MCF 10A (cell line): ENCODE measurements around the gene INAFM2. TPM values are rescaled to one million over a fixed set of nuclear protein-coding genes. Genes with fewer than 3 reads are reported as not detected.

Source experiments
- BruUV-seq: library from RNA; stranded (reverse); fragments of 400-500 nt; replicated peaks from 2 replicates; lab custom pipeline; 2021; lab: Mats Ljungman, UMichigan
- CTCF ChIA-PET: fragments of 300-600 bp; sonication (Branson Sonifier 250); formaldehyde crosslinking; extraction: SDS; loops from one replicate; lab custom pipeline; 2021; ENCODE audit warnings: antibody characterized with exemption, inconsistent platforms; lab: Yijun Ruan, JAX
- POLR2A ChIA-PET: fragments of 300-600, 350-650 bp; sonication (Branson Sonifier 250); formaldehyde crosslinking; extraction: SDS; loops from one replicate; lab custom pipeline; 2020; ENCODE audit warnings: antibody characterized with exemption, inconsistent platforms; lab: Yijun Ruan, JAX
- DNase-seq: peaks from one replicate; pipeline ENCODE4 v3.0.0-alpha.2; 2018; ENCODE audit not compliant: unreplicated experiment
- H3K27ac Mint-ChIP-seq: one replicate; pipeline ENCODE4 v1.8.0; 2022; ENCODE audit warnings: mild to moderate bottlenecking, low read depth, mixed read lengths; ENCODE audit not compliant: unreplicated experiment
- H3K27me3 Mint-ChIP-seq: one replicate; pipeline ENCODE4 v1.8.0; 2022; ENCODE audit warnings: mixed read lengths; ENCODE audit not compliant: insufficient read depth, unreplicated experiment
- H3K36me3 Mint-ChIP-seq: one replicate; pipeline ENCODE4 v1.8.0; 2022; ENCODE audit warnings: mild to moderate bottlenecking, moderate library complexity, mixed read lengths; ENCODE audit not compliant: insufficient read depth, unreplicated experiment
- H3K4me1 Mint-ChIP-seq: one replicate; pipeline ENCODE4 v1.8.0; 2022; ENCODE audit warnings: mixed read lengths; ENCODE audit not compliant: insufficient read depth, unreplicated experiment
- H3K4me3 Mint-ChIP-seq: one replicate; pipeline ENCODE4 v1.8.0; 2022; ENCODE audit warnings: mild to moderate bottlenecking, moderate library complexity, mixed read lengths; ENCODE audit not compliant: unreplicated experiment
- H3K9me3 Mint-ChIP-seq: one replicate; pipeline ENCODE4 v1.8.0; 2022; ENCODE audit warnings: mixed read lengths; ENCODE audit not compliant: unreplicated experiment
- CTCF ChIP-seq: fragments of 200-600 bp; IDR thresholded peaks from one replicate; pipeline ENCODE4 v1.8.0; 2022; ENCODE audit warnings: antibody characterized with exemption, mild to moderate bottlenecking; ENCODE audit not compliant: unreplicated experiment
- intact Hi-C: fragments of 100-400 bp; cut with micrococcal nuclease; formaldehyde crosslinking; loops from 2 replicates; pipeline ENCODE4 v1.14.1; 2022
- total RNA-seq: library from RNA; stranded (reverse); gene quantifications from 2 replicates; pipeline ENCODE4 v1.2.3, GENCODE V29; 2022

Gene INAFM2
- total RNA-seq, 1 experiment from 2014 or later, result 15.7 TPM

GRCh38 chr15:40293905-40294895 is 29.3 kb upstream of the INAFM2 start:
- DNase-seq, result no peak
- H3K27ac Mint-ChIP-seq, result no peak overlapping the region
- no peak for TF ChIP-seq CTCF
- peaks cover 4% of the 10 kb centered on the region for H3K36me3 Mint-ChIP-seq
- ChIA-PET POLR2A (interaction anchor here (1.8 kb wide), 1 partner anchor 8 kb away, joined by 4 read pairs; no protein-coding TSS in a partner anchor), CTCF (interaction anchor here (0.7 to 9.5 kb wide), 6 partner anchors 12 to 73 kb away, joined by 3 to 101 read pairs (median 6); no protein-coding TSS in a partner anchor)
- H3K4me1 Mint-ChIP-seq, result peaks cover 4% of the 10 kb centered on the region
- peaks cover 19% of the 10 kb centered on the region for H3K27me3 Mint-ChIP-seq
- intact Hi-C loops, result no loop called here
- H3K4me3 Mint-ChIP-seq, result no peak overlapping the region
- no TSS peak for BruUV-seq
- peaks cover 3% of the 10 kb centered on the region for H3K9me3 Mint-ChIP-seq

GRCh38 chr15:40295297-40295696 is 28.2 kb upstream of the INAFM2 start:
- H3K4me3 Mint-ChIP-seq, result no peak overlapping the region
- peaks cover under 1% of the 10 kb centered on the region for H3K36me3 Mint-ChIP-seq
- BruUV-seq, result no TSS peak
- no peaks in the 10 kb centered on the region for H3K4me1 Mint-ChIP-seq
- CTCF ChIA-PET, result interaction anchor here (1.2 kb wide), 2 partner anchors 15 to 42 kb away, joined by 3 to 8 read pairs; no protein-coding TSS in a partner anchor
- no peak for TF ChIP-seq CTCF
- intact Hi-C loops, result no loop called here
- DNase-seq, result no peak
- H3K27me3 Mint-ChIP-seq, result peaks cover 19% of the 10 kb centered on the region
- peaks cover 7% of the 10 kb centered on the region for H3K9me3 Mint-ChIP-seq
- POLR2A ChIA-PET, result interaction anchor here (0.6 kb wide), 2 partner anchors 10 to 35 kb away, joined by 3 read pairs; no protein-coding TSS in a partner anchor
- H3K27ac Mint-ChIP-seq, result no peak overlapping the region

GRCh38 chr15:40295877-40296560 is 27.5 kb upstream of the INAFM2 start:
- BruUV-seq, result no TSS peak
- H3K4me1 Mint-ChIP-seq, result no peaks in the 10 kb centered on the region
- peaks cover 7% of the 10 kb centered on the region for H3K9me3 Mint-ChIP-seq
- CTCF ChIA-PET, result interaction anchor here (1.0 to 1.1 kb wide), 2 partner anchors 23 to 126 kb away, joined by 3 to 4 read pairs; no protein-coding TSS in a partner anchor
- H3K27me3 Mint-ChIP-seq, result peaks cover 19% of the 10 kb centered on the region
- POLR2A ChIA-PET, result interaction anchor here (0.6 kb wide), 1 partner anchor 35 kb away, joined by 3 read pairs; no protein-coding TSS in a partner anchor
- TF ChIP-seq CTCF, result no peak
- no peak for DNase-seq
- no peak overlapping the region for H3K4me3 Mint-ChIP-seq
- intact Hi-C loops, result no loop called here
- no peak overlapping the region for H3K27ac Mint-ChIP-seq
- no peaks in the 10 kb centered on the region for H3K36me3 Mint-ChIP-seq
